Putamen (tissue), 1 donor: ENCODE measurements around the gene FBXL17.

Source experiments
- DNase-seq: peaks from one replicate; pipeline ENCODE4 v3.0.0-alpha.2; 2016; ENCODE audit warnings: low spot score

FBXL17 gene

GRCh38 chr5:108084105-108084504 lies 297.8 kb downstream of the FBXL17 start:
- no peak for DNase-seq

- DNase-seq, result no peak
These were observed 298.7 kb downstream of the FBXL17 start for GRCh38 chr5:108083232-108083631.

- no peak for DNase-seq
These were observed 300.2 kb downstream of the FBXL17 start for GRCh38 chr5:108081707-108082106.

- DNase-seq, result no peak
These were observed 302.1 kb downstream of the FBXL17 start for GRCh38 chr5:108079753-108080152.

- no peak for DNase-seq
These were observed 303.0 kb downstream of the FBXL17 start for GRCh38 chr5:108078882-108079281.

GRCh38 chr5:108078345-108078744 lies 303.6 kb downstream of the FBXL17 start:
- no peak for DNase-seq

- DNase-seq, result no peak
These were observed 307.3 kb downstream of the FBXL17 start for GRCh38 chr5:108074626-108075025.

- DNase-seq, result peak; percentile 1
These were observed 317.6 kb downstream of the FBXL17 start for GRCh38 chr5:108064302-108064701.

- no peak for DNase-seq
These were observed 320.0 kb downstream of the FBXL17 start for GRCh38 chr5:108061941-108062340.

GRCh38 chr5:108060340-108060739 lies 321.6 kb downstream of the FBXL17 start:
- no peak for DNase-seq

GRCh38 chr5:108059334-108059733 lies 322.6 kb downstream of the FBXL17 start:
- no peak for DNase-seq

- DNase-seq, result no peak
These were observed 327.5 kb downstream of the FBXL17 start for GRCh38 chr5:108054349-108054748.

GRCh38 chr5:108046955-108047670 lies 334.8 kb downstream of the FBXL17 start:
- no peak for DNase-seq

- DNase-seq, result no peak
These were observed 345.4 kb downstream of the FBXL17 start for GRCh38 chr5:108036482-108036881.

- DNase-seq, result no peak
These were observed 353.0 kb downstream of the FBXL17 start for GRCh38 chr5:108028883-108029282.

- no peak for DNase-seq
These were observed 353.5 kb downstream of the FBXL17 start for GRCh38 chr5:108028412-108028811.

GRCh38 chr5:108025957-108026356 lies 355.9 kb downstream of the FBXL17 start:
- DNase-seq, result no peak

GRCh38 chr5:108024986-108025385 lies 356.9 kb downstream of the FBXL17 start:
- no peak for DNase-seq

GRCh38 chr5:108016101-108016500 lies 365.8 kb downstream of the FBXL17 start:
- no peak for DNase-seq

- no peak for DNase-seq
These were observed 375.1 kb downstream of the FBXL17 start for GRCh38 chr5:108006791-108007190.

- DNase-seq, result peak; percentile 10
These were observed 378.7 kb downstream of the FBXL17 start for GRCh38 chr5:108003178-108003577.

- no peak for DNase-seq
These were observed 380.7 kb downstream of the FBXL17 start for GRCh38 chr5:108001222-108001621.

- no peak for DNase-seq
These were observed 384.4 kb downstream of the FBXL17 start for GRCh38 chr5:107997338-107997980.

GRCh38 chr5:107993341-107993740 lies 388.6 kb downstream of the FBXL17 start:
- DNase-seq, result no peak
